CD14-positive monocyte (primary cell): Measurements from ENCODE around the gene RPL29. TPM values are rescaled to one million over a fixed set of nuclear protein-coding genes. Genes with fewer than 3 reads are reported as not detected.

Experiments used
- DNase-seq, 3 donors: peaks; one replicate each; pipeline ENCODE4 v3.0.0-alpha.2; 2011 to 2022
- H2AFZ ChIP-seq: 2 replicates; pipeline ENCODE4 v1.6.0; 2012; ENCODE audit warnings: mild to moderate bottlenecking, low read depth, low read length, inconsistent platforms; ENCODE audit not compliant: insufficient read depth, poor library complexity, severe bottlenecking
- H3K27ac ChIP-seq, 2 donors: 1 replicate in 1 of 2; 2 replicates in 1 of 2; pipeline ENCODE4 v1.5.1; 2012 to 2013; ENCODE audit warnings: low read length in 2 of 2, control low read depth in 1 of 2, inconsistent platforms in 1 of 2, low read depth in 1 of 2, mild to moderate bottlenecking in 1 of 2
- H3K27me3 ChIP-seq, 2 donors: one replicate each; pipeline versions ENCODE4 v1.6.0 to v1.6.1; 2011 to 2013; ENCODE audit warnings: low read length in 2 of 2; ENCODE audit not compliant: control insufficient read depth in 2 of 2, insufficient read depth in 2 of 2
- H3K36me3 ChIP-seq, 2 donors: replicated peaks in 1 of 2; 1 replicate in 1 of 2; 2 replicates in 1 of 2; pipeline versions ENCODE4 v1.5.1 to v1.6.1; 2012 to 2013; ENCODE audit warnings: low read length in 2 of 2, control low read depth in 1 of 2, inconsistent platforms in 1 of 2, mild to moderate bottlenecking in 1 of 2; ENCODE audit not compliant: insufficient read depth in 2 of 2, control insufficient read depth in 1 of 2
- H3K4me1 ChIP-seq, 2 donors: 1 replicate in 1 of 2; 2 replicates in 1 of 2; pipeline versions ENCODE4 v1.5.1 to v1.6.1; 2012 to 2013; ENCODE audit warnings: low read length in 2 of 2, control low read depth in 1 of 2, inconsistent platforms in 1 of 2, mild to moderate bottlenecking in 1 of 2, moderate library complexity in 1 of 2; ENCODE audit not compliant: insufficient read depth in 2 of 2, control insufficient read depth in 1 of 2
- H3K4me2 ChIP-seq: replicated peaks from 2 replicates; pipeline ENCODE3; 2012; ENCODE audit warnings: low read length, moderate library complexity, mild to moderate bottlenecking; ENCODE audit not compliant: poor library complexity, severe bottlenecking; ENCODE audit errors: extremely low read depth
- H3K4me3 ChIP-seq, 3 experiments: fragments of 200-600 bp in 1 of 3; sonication (generic) in 1 of 3; replicated peaks in 1 of 3; 1 replicate in 2 of 3; 2 replicates in 1 of 3; pipeline ENCODE4 v1.5.1; 2011 to 2013; ENCODE audit warnings: low read length in 3 of 3, mild to moderate bottlenecking in 3 of 3, control low read depth in 2 of 3, low read depth in 2 of 3, inconsistent platforms in 1 of 3, moderate library complexity in 1 of 3
- H3K79me2 ChIP-seq: 2 replicates; pipeline ENCODE4 v1.6.0; 2012; ENCODE audit warnings: mild to moderate bottlenecking, control low read depth, inconsistent platforms, low read length, moderate library complexity; ENCODE audit not compliant: insufficient read depth
- H3K9ac ChIP-seq: 2 replicates; pipeline ENCODE4 v1.6.0; 2017; ENCODE audit warnings: low read length, mild to moderate bottlenecking; ENCODE audit not compliant: insufficient read depth, poor library complexity, severe bottlenecking
- H3K9me3 ChIP-seq, 2 donors: replicated peaks in 1 of 2; 1 replicate in 1 of 2; 2 replicates in 1 of 2; pipeline versions ENCODE4 v1.5.1 to v1.6.1; 2012 to 2013; ENCODE audit warnings: low read length in 2 of 2, control low read depth in 1 of 2; ENCODE audit not compliant: control insufficient read depth in 1 of 2, insufficient read depth in 1 of 2
- H4K20me1 ChIP-seq: 2 replicates; pipeline ENCODE4 v1.6.0; 2012; ENCODE audit warnings: mild to moderate bottlenecking, low read length, control low read depth, moderate library complexity; ENCODE audit not compliant: insufficient read depth
- H3K27ac Mint-ChIP-seq, 7 donors: one replicate each; pipeline ENCODE4 v1.8.0; 2020; ENCODE audit warnings: mild to moderate bottlenecking in 7 of 7, mixed read lengths in 7 of 7, moderate library complexity in 6 of 7, inconsistent platforms in 2 of 7
- H3K27me3 Mint-ChIP-seq, 3 donors: one replicate each; pipeline ENCODE4 v1.8.0; 2021 to 2022; ENCODE audit warnings: low read depth in 3 of 3, mild to moderate bottlenecking in 3 of 3, mixed read lengths in 3 of 3, moderate library complexity in 3 of 3, inconsistent platforms in 1 of 3
- H3K36me3 Mint-ChIP-seq, 2 donors: one replicate each; pipeline ENCODE4 v1.8.0; 2020; ENCODE audit warnings: mixed read lengths in 2 of 2, inconsistent platforms in 1 of 2, mild to moderate bottlenecking in 1 of 2
- H3K4me1 Mint-ChIP-seq: one replicate; pipeline ENCODE4 v1.8.0; 2020; ENCODE audit warnings: mild to moderate bottlenecking, mixed read lengths
- H3K4me3 Mint-ChIP-seq, 2 donors: one replicate each; pipeline ENCODE4 v1.8.0; 2020; ENCODE audit warnings: mild to moderate bottlenecking in 2 of 2, mixed read lengths in 2 of 2, moderate library complexity in 1 of 2
- H3K9me3 Mint-ChIP-seq, 7 donors: one replicate each; pipeline ENCODE4 v1.8.0; 2020 to 2022; ENCODE audit warnings: mixed read lengths in 7 of 7, mild to moderate bottlenecking in 6 of 7, moderate library complexity in 6 of 7, inconsistent platforms in 2 of 7
- CTCF ChIP-seq: fragments of 200-600 bp; IDR thresholded peaks from one replicate; pipeline ENCODE4 v1.8.0; 2022; ENCODE audit warnings: antibody characterized with exemption, mild to moderate bottlenecking
- WGBS: methylation state at CpG from one replicate; pipeline ENCODE4 v1.1.5; 2013; ENCODE audit warnings: missing lambda C conversion rate; ENCODE audit not compliant: insufficient coverage; 5-methylcytosine and 5-hydroxymethylcytosine counted together
- intact Hi-C, 2 donors: fragments of 100-400 bp; cut with micrococcal nuclease; formaldehyde crosslinking; loops; one replicate each; pipeline versions ENCODE4 v1.15.0 to v1.15.1; 2023
- polyA plus RNA-seq, 3 donors: library from polyadenylated mRNA; depleted of rRNA in 1 of 3; unstranded in 2 of 3; stranded (reverse) in 1 of 3; fragments of 300-500 nt in 2 of 3; fragments of >200 nt in 1 of 3; fragmentation: Illumina TruSeq in 2 of 3; gene quantifications; 1 replicate in 2 of 3; 2 replicates in 1 of 3; pipeline ENCODE4 v1.2.3, GENCODE V29; 2012 to 2021

RPL29 gene
- polyA plus RNA-seq, 3 donors = 753 to 2,360 (median 856) TPM

GRCh38 chr3:51984269-51984647 is 11.4 kb downstream of the RPL29 start:
- Histone ChIP-seq H3K4me1 (peaks cover 19 to 25% of the 10 kb centered on the region in 2 donors), H3K9me3 (no peaks in the 10 kb centered on the region), H4K20me1 (no peaks in the 10 kb centered on the region), H3K4me2 (no peak overlapping the region), H3K79me2 (peaks cover 5% of the 10 kb centered on the region), H3K9ac (no peak overlapping the region), H3K4me3 (no peak overlapping the region), H3K36me3 (no peaks in the 10 kb centered on the region), H3K27me3 (no peaks in the 10 kb centered on the region), H3K27ac (no peak overlapping the region), H2AFZ (no peak overlapping the region)
- Mint-ChIP-seq H3K27me3 (peaks cover 0 to 4% (median 0%) of the 10 kb centered on the region in 3 donors), H3K9me3 (peaks cover 0 to 2% (median 0%) of the 10 kb centered on the region in 7 donors), H3K4me3 (no peak overlapping the region), H3K4me1 (peaks cover 25% of the 10 kb centered on the region), H3K36me3 (peaks cover 0 to 7% of the 10 kb centered on the region in 2 donors), H3K27ac (peak overlapping the region in 5 of 7 donors; percentile 43 to 94 (median 69))
- no peak for DNase-seq
- intact Hi-C loops = no loop called here
- no peak for TF ChIP-seq CTCF

- Histone ChIP-seq H3K79me2 (peaks cover 5% of the 10 kb centered on the region), H3K27ac (peak overlapping the region; percentile 73 to 84), H3K9me3 (no peaks in the 10 kb centered on the region), H3K27me3 (no peaks in the 10 kb centered on the region), H3K4me1 (peaks cover 19 to 25% of the 10 kb centered on the region in 2 donors), H3K36me3 (no peaks in the 10 kb centered on the region), H3K4me2 (peak overlapping the region; percentile 83), H2AFZ (peak overlapping the region; percentile 95), H3K9ac (peak overlapping the region; percentile 80), H3K4me3 (peak overlapping the region; percentile 36 to 84 (median 55)), H4K20me1 (no peaks in the 10 kb centered on the region)
- Mint-ChIP-seq H3K4me1 (peaks cover 25% of the 10 kb centered on the region), H3K4me3 (peak overlapping the region; percentile 90 to 91), H3K36me3 (peaks cover 0 to 7% of the 10 kb centered on the region in 2 donors), H3K27me3 (peaks cover 0 to 4% (median 0%) of the 10 kb centered on the region in 3 donors), H3K27ac (peak overlapping the region; percentile 87 to 98 (median 90)), H3K9me3 (peaks cover 0 to 2% (median 0%) of the 10 kb centered on the region in 7 donors)
- no peak for TF ChIP-seq CTCF
- intact Hi-C loops = no loop called here
- DNase-seq = no peak
- WGBS = 72% methylated on average over 15 of the region's 22 CpGs
Observed at GRCh38 chr3:51983578-51984268, 12.0 kb downstream of the RPL29 start.
